Measurements from ENCODE around the gene SCLT1. TPM values are rescaled to one million over a fixed set of nuclear protein-coding genes. Genes with fewer than 3 reads are reported as not detected.

Gene SCLT1
- total RNA-seq, 2 donors from 2014 or later, result 11.4 to 12.0 TPM

- DNase-seq, result peak; percentile 43
- Mint-ChIP-seq H3K27me3 (ENCODE audit: insufficient read depth) (no peaks in the 10 kb centered on the region), H3K9me3 (no peaks in the 10 kb centered on the region), H3K27ac (no peak overlapping the region), H3K4me3 (no peak overlapping the region), H3K4me1 (peaks cover 52% of the 10 kb centered on the region), H3K36me3 (ENCODE audit: low read depth) (peaks cover 46% of the 10 kb centered on the region)
- 95 to 100% methylated on average over 1 to 2 of the region's 2 CpGs for WGBS, 2 experiments (ENCODE audit: insufficient coverage in 1 of 2, insufficient read length in 1 of 2)
- H3K9me3 ChIP-seq (ENCODE audit: control insufficient read depth, low read length), result no peaks in the 10 kb centered on the region
- H3K4me3 ChIP-seq (ENCODE audit: low read length), result no peak overlapping the region
- H3K27ac ChIP-seq (ENCODE audit: low read depth, low read length), result no peak overlapping the region
- H3K9ac ChIP-seq (ENCODE audit: extremely low read depth, low read length, poor library complexity, severe bottlenecking), result no peak overlapping the region
- peak; percentile 59 for TF ChIP-seq CTCF (conservative IDR thresholded peaks at IDR 0.05)
- peaks cover 14% of the 10 kb centered on the region for H3K4me1 ChIP-seq (ENCODE audit: control insufficient read depth, insufficient read depth, low read length)
- no peaks in the 10 kb centered on the region for H3K27me3 ChIP-seq (ENCODE audit: control insufficient read depth, insufficient read depth, low read length, poor library complexity, severe bottlenecking)
- peaks cover 82% of the 10 kb centered on the region for H3K36me3 ChIP-seq (ENCODE audit: control insufficient read depth, insufficient read depth, low read length)
These were observed 252.5 kb downstream of the SCLT1 start for GRCh38 chr4:128840711-128841318.

- no peaks in the 10 kb centered on the region for H3K27me3 Mint-ChIP-seq (ENCODE audit: insufficient read depth)
- Histone ChIP-seq H3K4me1 (ENCODE audit: control insufficient read depth, insufficient read depth, low read length) (peaks cover 32% of the 10 kb centered on the region), H3K27ac (ENCODE audit: low read depth, low read length) (no peak overlapping the region), H3K36me3 (ENCODE audit: control insufficient read depth, insufficient read depth, low read length) (peaks cover 81% of the 10 kb centered on the region), H3K9me3 (ENCODE audit: control insufficient read depth, low read length) (no peaks in the 10 kb centered on the region), H3K4me3 (ENCODE audit: low read length) (no peak overlapping the region), H3K27me3 (ENCODE audit: control insufficient read depth, insufficient read depth, low read length, poor library complexity, severe bottlenecking) (no peaks in the 10 kb centered on the region), H3K9ac (ENCODE audit: extremely low read depth, low read length, poor library complexity, severe bottlenecking) (no peak overlapping the region)
- H3K4me3 Mint-ChIP-seq, result no peak overlapping the region
- no peaks in the 10 kb centered on the region for H3K9me3 Mint-ChIP-seq
- DNase-seq, result peak; percentile 20
- H3K36me3 Mint-ChIP-seq (ENCODE audit: low read depth), result peaks cover 38% of the 10 kb centered on the region
- peak overlapping the region; percentile 23 for H3K27ac Mint-ChIP-seq
- 93 to 97% methylated on average over 3 of the region's 3 CpGs for WGBS, 2 experiments (ENCODE audit: insufficient coverage in 1 of 2, insufficient read length in 1 of 2)
- TF ChIP-seq CTCF (conservative IDR thresholded peaks at IDR 0.05), result no peak
- peaks cover 54% of the 10 kb centered on the region for H3K4me1 Mint-ChIP-seq
These were observed 255.7 kb downstream of the SCLT1 start for GRCh38 chr4:128837679-128838078.

GRCh38 chr4:128837198-128837597 lies 256.1 kb downstream of the SCLT1 start:
- Histone ChIP-seq H3K9me3 (ENCODE audit: control insufficient read depth, low read length) (no peaks in the 10 kb centered on the region), H3K36me3 (ENCODE audit: control insufficient read depth, insufficient read depth, low read length) (peaks cover 83% of the 10 kb centered on the region), H3K9ac (ENCODE audit: extremely low read depth, low read length, poor library complexity, severe bottlenecking) (no peak overlapping the region), H3K4me3 (ENCODE audit: low read length) (no peak overlapping the region), H3K27me3 (ENCODE audit: control insufficient read depth, insufficient read depth, low read length, poor library complexity, severe bottlenecking) (no peaks in the 10 kb centered on the region), H3K4me1 (ENCODE audit: control insufficient read depth, insufficient read depth, low read length) (peaks cover 37% of the 10 kb centered on the region), H3K27ac (ENCODE audit: low read depth, low read length) (no peak overlapping the region)
- Mint-ChIP-seq H3K9me3 (no peaks in the 10 kb centered on the region), H3K4me3 (no peak overlapping the region), H3K36me3 (ENCODE audit: low read depth) (peaks cover 38% of the 10 kb centered on the region), H3K27ac (no peak overlapping the region), H3K27me3 (ENCODE audit: insufficient read depth) (no peaks in the 10 kb centered on the region), H3K4me1 (peaks cover 57% of the 10 kb centered on the region)
- no peak for TF ChIP-seq CTCF (conservative IDR thresholded peaks at IDR 0.05)
- WGBS, 2 experiments (ENCODE audit: insufficient coverage in 1 of 2, insufficient read length in 1 of 2), result 98 to 100% methylated on average over 1 to 2 of the region's 2 CpGs
- DNase-seq, result no peak

All from endodermal cell (in vitro differentiated cells).